Retinal pigment epithelial cell (primary cell): ENCODE results near the gene PDZRN3.

Experiments used
- DNase-seq: peaks from one replicate; pipeline ENCODE4 v3.0.0-alpha.2; 2010; ENCODE audit warnings: low read depth
- H3K4me3 ChIP-seq: 2 replicates; pipeline ENCODE4 v1.5.1; 2011; ENCODE audit warnings: mild to moderate bottlenecking, low read length, control low read depth, moderate library complexity
- CTCF ChIP-seq: conservative IDR thresholded peaks from 2 replicates; pipeline ENCODE4 v1.5.1; 2011; ENCODE audit warnings: low read depth, low read length, control low read depth, inconsistent platforms

Gene PDZRN3

DNA sequence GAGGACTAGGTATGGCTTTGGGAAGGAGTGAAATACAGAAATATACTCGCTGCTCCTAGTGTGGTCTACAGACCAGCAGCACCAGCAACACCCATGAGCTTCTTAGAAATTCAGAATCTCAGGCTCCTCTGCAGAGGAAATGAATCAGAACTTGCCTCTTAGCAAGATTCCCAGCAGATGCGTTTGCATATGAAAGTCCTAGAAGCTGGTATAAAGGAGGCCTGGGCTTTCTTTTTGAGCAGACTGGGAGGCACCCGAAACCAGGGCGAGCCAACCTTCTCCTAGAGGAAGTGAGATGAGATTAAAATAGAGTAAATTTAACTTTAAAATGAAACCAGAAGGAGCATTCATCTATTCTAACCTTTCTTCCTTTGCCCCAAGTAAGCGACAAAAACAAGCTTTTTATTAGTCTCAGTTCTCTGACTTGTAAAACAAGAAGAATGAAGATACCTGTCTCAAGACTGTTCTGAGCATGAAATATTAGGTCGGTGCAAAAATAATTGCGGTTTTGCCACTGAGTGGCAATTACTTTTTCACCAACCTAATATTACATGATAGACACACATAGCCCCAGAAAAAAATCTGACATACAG lies 140.0 kb downstream of the PDZRN3 start:
- TF ChIP-seq CTCF = no peak
- no peak overlapping the region for H3K4me3 ChIP-seq
- DNase-seq = no peak

- TF ChIP-seq CTCF = no peak
- no peak overlapping the region for H3K4me3 ChIP-seq
- no peak for DNase-seq
These were observed 142.9 kb downstream of the PDZRN3 start for GRCh38 chr3:73481888-73482287.

DNA sequence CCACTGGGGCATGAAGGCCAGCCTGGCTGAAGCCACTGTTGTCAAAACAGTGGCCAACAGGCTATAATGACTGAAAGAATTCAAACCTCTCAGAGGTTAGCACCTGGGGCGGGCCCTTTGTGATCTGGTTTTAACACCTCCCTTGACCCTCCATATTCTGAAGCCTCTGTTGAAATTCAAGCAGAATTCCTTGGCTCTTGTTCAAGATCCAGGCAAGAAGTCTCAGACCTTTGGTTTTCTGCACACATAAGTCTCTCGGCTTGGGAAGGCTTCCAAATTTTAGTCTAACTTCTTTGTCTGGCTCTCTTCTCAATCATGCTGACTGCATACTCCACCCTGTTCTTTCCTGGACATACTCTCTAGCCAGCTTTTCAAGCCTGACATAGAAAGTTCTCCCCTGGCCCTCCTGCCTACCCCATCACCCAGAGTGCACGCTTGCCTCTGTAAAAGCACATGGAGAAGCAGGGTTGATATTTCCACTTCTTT lies 144.5 kb downstream of the PDZRN3 start:
- DNase-seq = peak; percentile 59
- no peak for TF ChIP-seq CTCF
- H3K4me3 ChIP-seq = no peak overlapping the region

DNA sequence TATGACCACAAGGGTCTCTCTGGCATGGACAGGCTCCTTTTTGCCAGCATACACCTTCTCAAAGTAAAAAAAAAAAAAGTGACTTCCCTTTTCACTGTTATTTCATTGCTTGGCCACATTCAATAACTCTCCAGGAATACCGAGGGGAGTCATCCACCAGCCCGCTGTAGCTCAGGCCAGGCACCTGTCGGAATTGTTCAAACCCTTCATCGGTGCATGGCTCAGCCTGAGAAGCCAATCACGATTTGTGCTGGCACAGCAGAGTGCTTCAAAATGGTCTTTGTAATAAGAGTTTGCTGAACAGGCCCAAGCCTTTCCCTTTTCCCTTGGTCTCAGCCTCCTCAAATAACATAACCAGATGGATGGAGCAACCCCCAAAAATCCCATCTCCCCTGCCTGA lies 145.4 kb downstream of the PDZRN3 start:
- H3K4me3 ChIP-seq = no peak overlapping the region
- DNase-seq = no peak
- TF ChIP-seq CTCF = no peak

- TF ChIP-seq CTCF = no peak
- no peak overlapping the region for H3K4me3 ChIP-seq
- no peak for DNase-seq
These were observed 145.9 kb downstream of the PDZRN3 start for GRCh38 chr3:73478858-73479257.

GRCh38 chr3:73475717-73476116 lies 149.0 kb downstream of the PDZRN3 start:
- TF ChIP-seq CTCF = no peak
- no peak for DNase-seq
- no peak overlapping the region for H3K4me3 ChIP-seq

GRCh38 chr3:73475175-73475574 lies 149.6 kb downstream of the PDZRN3 start:
- DNase-seq = no peak
- TF ChIP-seq CTCF = no peak
- no peak overlapping the region for H3K4me3 ChIP-seq
